HCEC 1CT (cell line): ENCODE measurements around the gene MRPS10.
"Not testable (repeated sequence)": the region's sequence is repeated elsewhere in the genome, so short reads cannot be mapped to it uniquely, and the experiment has no call there.

Source experiments
- DNase-seq: peaks from one replicate; pipeline ENCODE4 v3.0.0-alpha.2; 2017

MRPS10 gene

GRCh38 chr6:42237857-42238256 lies 20.2 kb upstream of the MRPS10 start:
- DNase-seq: no peak

GRCh38 chr6:42236682-42237473 lies 19.2 kb upstream of the MRPS10 start:
- DNase-seq: no peak

- DNase-seq: no peak
Observed at GRCh38 chr6:42236030-42236429, 18.4 kb upstream of the MRPS10 start.

GRCh38 chr6:42232035-42232434 lies 14.4 kb upstream of the MRPS10 start:
- no peak for DNase-seq

GRCh38 chr6:42230345-42231321 lies 13.0 kb upstream of the MRPS10 start:
- DNase-seq: no peak

GRCh38 chr6:42229506-42230119 lies 12.0 kb upstream of the MRPS10 start:
- no peak for DNase-seq

GRCh38 chr6:42228305-42228704 lies 10.6 kb upstream of the MRPS10 start:
- DNase-seq: no peak

GRCh38 chr6:42227173-42227850 lies 9.7 kb upstream of the MRPS10 start:
- no peak for DNase-seq

GRCh38 chr6:42226645-42227143 lies 9.0 kb upstream of the MRPS10 start:
- DNase-seq: peak; percentile 60

- DNase-seq: peak; percentile 71
Observed at GRCh38 chr6:42226161-42226611, 8.5 kb upstream of the MRPS10 start.

GRCh38 chr6:42225419-42225818 lies 7.8 kb upstream of the MRPS10 start:
- DNase-seq: no peak

- no peak for DNase-seq
Observed at GRCh38 chr6:42225029-42225339, 7.3 kb upstream of the MRPS10 start.

- DNase-seq: peak; percentile 93
Observed at GRCh38 chr6:42224222-42225028, 6.8 kb upstream of the MRPS10 start.

- DNase-seq: no peak
Observed at GRCh38 chr6:42222448-42222847, 4.8 kb upstream of the MRPS10 start.

- no peak for DNase-seq
Observed at GRCh38 chr6:42221546-42221945, 3.9 kb upstream of the MRPS10 start.

- no peak for DNase-seq
Observed at GRCh38 chr6:42220807-42221206, 3.1 kb upstream of the MRPS10 start.

- no peak for DNase-seq
Observed at GRCh38 chr6:42217157-42217518, 523 bp downstream of the MRPS10 start.

GRCh38 chr6:42216495-42216894 lies 1.2 kb downstream of the MRPS10 start:
- not testable (repeated sequence) for DNase-seq

- no peak for DNase-seq
Observed at GRCh38 chr6:42212442-42212841, 5.2 kb downstream of the MRPS10 start.

- no peak for DNase-seq
Observed at GRCh38 chr6:42211726-42212125, 5.9 kb downstream of the MRPS10 start.

- DNase-seq: no peak
Observed at GRCh38 chr6:42210551-42210950, 7.1 kb downstream of the MRPS10 start.

- not testable (repeated sequence) for DNase-seq
Observed at GRCh38 chr6:42207559-42207958, 10.1 kb downstream of the MRPS10 start.
